Measurements from ENCODE around the gene EHD4. TPM values are rescaled to one million over a fixed set of nuclear protein-coding genes. Genes with fewer than 3 reads are reported as not detected.

EHD4 gene
- total and polyA plus RNA-seq, 9 of the 15 experiments (the other 6 are each of a cell fraction or from before 2014, with no cell fraction given) = 0.89 to 10.3 (median 6.4) TPM

- no peak for TF ChIP-seq E4F1 (CRISPR knock-in tag; IDR thresholded peaks at IDR 0.05; ENCODE audit: borderline replicate concordance)
Measured at GRCh38 chr15:41849861-41850260, 122.5 kb downstream of the EHD4 start (continued).

GRCh38 chr15:41849204-41849603 lies 123.2 kb downstream of the EHD4 start:
- ATAC-seq (no peak), FAIRE-seq (no peak), DNase-seq (ENCODE audit: extremely low read depth in 1 of 4, low spot score in 3 of 4) (no peak)
- WGBS (ENCODE audit: insufficient coverage, low coverage, missing lambda C conversion rate) = 22% methylated on average over 6 of the region's 6 CpGs
- H3K9me1 ChIP-seq (ENCODE audit: control insufficient read depth, insufficient read depth, low read length) = no peaks in the 10 kb centered on the region
- intact Hi-C loops (cut with micrococcal nuclease) (no loop called here), in situ Hi-C loops (cut with MboI) (no loop called here)
- H3K4me1 ChIP-seq (replicated peaks in 1 of 2; ENCODE audit: control insufficient read depth in 2 of 2, insufficient read depth in 2 of 2, low read length in 2 of 2) = peaks cover 0 to 22% of the 10 kb centered on the region in 2 experiments; a peak in 1 of 5 replicates
- H3K4me2 ChIP-seq (ENCODE audit: insufficient read depth, low read length) = no peak overlapping the region
- no peak overlapping the region for H3K9ac ChIP-seq (ENCODE audit: insufficient read depth in 1 of 2, low read depth in 2 of 2, low read length in 2 of 2)
- no peak overlapping the region for H2AFZ ChIP-seq (ENCODE audit: low read depth, low read length)
- H4K20me1 ChIP-seq (replicated peaks; ENCODE audit: control insufficient read depth, insufficient read depth, low read length) = peaks cover 9% of the 10 kb centered on the region
- peaks cover 5% of the 10 kb centered on the region; the same call in 1 of the 3 replicates for H3K36me3 ChIP-seq (ENCODE audit: control insufficient read depth, insufficient read depth, low read length)
- H3K4me3 ChIP-seq = no peak overlapping the region
- H3K27ac ChIP-seq (ENCODE audit: extremely low read depth, low read depth, low read length) = no peak overlapping the region
- ChIA-PET CTCF (ENCODE audit: low intra/inter-chr PET ratio) (no interaction called here), POLR2A (no interaction called here)
- H3K9me3 ChIP-seq (replicated peaks; ENCODE audit: control insufficient read depth, insufficient read depth, low read depth, low read length) = no peaks in the 10 kb centered on the region
- no peak for TF ChIP-seq ZBTB7A (IDR thresholded peaks at IDR 0.05; ENCODE audit: borderline replicate concordance, control insufficient read depth, low read depth, low read length)
- TF ChIP-seq POLR2B (IDR thresholded peaks at IDR 0.05; ENCODE audit: low read depth, partially characterized antibody) = peak; percentile 29
- no peak for TF ChIP-seq ESRRA (IDR thresholded peaks at IDR 0.05; ENCODE audit: borderline replicate concordance, low read depth)
- TF ChIP-seq CBFB (CRISPR knock-in tag; IDR thresholded peaks at IDR 0.05) = no peak
- TF ChIP-seq RAD51 (IDR thresholded peaks at IDR 0.05; ENCODE audit: borderline replicate concordance, low read depth) = no peak
- no peak for TF ChIP-seq ZBTB33 (CRISPR knock-in tag; IDR thresholded peaks at IDR 0.05)
- TF ChIP-seq FOXM1 (IDR thresholded peaks at IDR 0.05; ENCODE audit: low read depth) = no peak
- TF ChIP-seq FOXM1 (CRISPR knock-in tag; IDR thresholded peaks at IDR 0.05; ENCODE audit: low read depth) = no peak
- H3K27me3 ChIP-seq (ENCODE audit: control insufficient read depth in 2 of 2, insufficient read depth in 2 of 2, low read length in 2 of 2) = peaks cover 20 to 39% of the 10 kb centered on the region in 2 experiments; a peak in 4 of 5 replicates
- BruUV-seq (replicated peaks) = no TSS peak
- no peaks in the 10 kb centered on the region for H3K79me2 ChIP-seq (ENCODE audit: control insufficient read depth, insufficient read depth, low read length)

Data from K562 (cell line).